Measurements from ENCODE around the gene HYDIN.

GRCh38 chr16:71244521-71244920 is 14.0 kb upstream of the HYDIN start:
- no peak for TF ChIP-seq EZH2phosphoT487 (IDR thresholded peaks at IDR 0.05; ENCODE audit: low read depth, severe bottlenecking, unreplicated experiment)
- no peak for TF ChIP-seq CTCF (IDR thresholded peaks at IDR 0.05; ENCODE audit: poor library complexity)
